Astrocyte (in vitro differentiated cells and primary cell): Measurements from ENCODE around the gene FHIT. TPM values are rescaled to one million over a fixed set of nuclear protein-coding genes. Genes with fewer than 3 reads are reported as not detected.

Experiments
- DNase-seq: peaks from one replicate; pipeline ENCODE4 v3.0.0-alpha.2; 2010; ENCODE audit warnings: low read depth
- FAIRE-seq: peaks from 2 replicates; lab custom pipeline; 2011; peaks lifted over from hg19 to GRCh38; lab: Jason Lieb, UNC
- H2AFZ ChIP-seq: 2 replicates; pipeline ENCODE4 v1.6.0; 2012; ENCODE audit warnings: low read depth, low read length, inconsistent platforms
- H3K27ac ChIP-seq: 2 replicates; pipeline ENCODE4 v1.5.1; 2011; ENCODE audit warnings: low read depth, low read length, inconsistent platforms
- H3K27me3 ChIP-seq: 2 replicates; pipeline ENCODE4 v1.6.0; 2011; ENCODE audit warnings: low read length, inconsistent platforms; ENCODE audit not compliant: insufficient read depth
- H3K36me3 ChIP-seq: 2 replicates; pipeline ENCODE4 v1.5.1; 2011; ENCODE audit warnings: low read length, inconsistent platforms; ENCODE audit not compliant: insufficient read depth
- H3K4me1 ChIP-seq: 2 replicates; pipeline ENCODE4 v1.5.1; 2011; ENCODE audit warnings: low read length, inconsistent platforms; ENCODE audit not compliant: insufficient read depth
- H3K4me2 ChIP-seq: 2 replicates; pipeline ENCODE4 v1.6.0; 2012; ENCODE audit warnings: low read length, inconsistent platforms
- H3K4me3 ChIP-seq: 2 replicates; pipeline ENCODE4 v1.5.1; 2011; ENCODE audit warnings: low read depth, mild to moderate bottlenecking, low read length, inconsistent platforms; ENCODE audit not compliant: insufficient read depth
- H3K79me2 ChIP-seq: 2 replicates; pipeline ENCODE4 v1.6.0; 2012; ENCODE audit warnings: mild to moderate bottlenecking, low read length, inconsistent platforms; ENCODE audit not compliant: insufficient read depth
- H3K9ac ChIP-seq: 2 replicates; pipeline ENCODE4 v1.6.0; 2012; ENCODE audit warnings: mild to moderate bottlenecking, low read length, inconsistent platforms
- H3K9me3 ChIP-seq: 2 replicates; pipeline ENCODE4 v1.5.1; 2012; ENCODE audit warnings: low read depth, mild to moderate bottlenecking, low read length, inconsistent platforms; ENCODE audit not compliant: insufficient read depth
- H4K20me1 ChIP-seq: 2 replicates; pipeline ENCODE4 v1.6.0; 2012; ENCODE audit warnings: low read length, inconsistent platforms; ENCODE audit not compliant: insufficient read depth
- H3K27ac Mint-ChIP-seq: one replicate; pipeline ENCODE4 v1.8.0; 2021; ENCODE audit warnings: mild to moderate bottlenecking, mixed read lengths; ENCODE audit not compliant: unreplicated experiment
- H3K27me3 Mint-ChIP-seq: one replicate; pipeline ENCODE4 v1.8.0; 2021; ENCODE audit warnings: low read depth, mixed read lengths; ENCODE audit not compliant: unreplicated experiment
- H3K36me3 Mint-ChIP-seq: one replicate; pipeline ENCODE4 v1.8.0; 2021; ENCODE audit warnings: low read depth, mixed read lengths; ENCODE audit not compliant: unreplicated experiment
- H3K4me1 Mint-ChIP-seq: one replicate; pipeline ENCODE4 v1.8.0; 2021; ENCODE audit warnings: low read depth, mixed read lengths; ENCODE audit not compliant: unreplicated experiment
- H3K4me3 Mint-ChIP-seq: one replicate; pipeline ENCODE4 v1.8.0; 2021; ENCODE audit warnings: mild to moderate bottlenecking, moderate library complexity, mixed read lengths; ENCODE audit not compliant: unreplicated experiment
- H3K9me3 Mint-ChIP-seq: one replicate; pipeline ENCODE4 v1.8.0; 2021; ENCODE audit warnings: mild to moderate bottlenecking, mixed read lengths; ENCODE audit not compliant: unreplicated experiment
- EZH2 ChIP-seq: IDR thresholded peaks from 2 replicates; pipeline ENCODE4 v1.6.1; 2012; ENCODE audit warnings: mild to moderate bottlenecking, low read length, inconsistent platforms; ENCODE audit not compliant: insufficient read depth
- total RNA-seq: library from RNA; stranded (reverse); gene quantifications from 2 replicates; pipeline ENCODE4 v1.2.1, GENCODE V29; 2021
- TF ChIP-seq, protein P1 (sequence below): IDR thresholded peaks from 2 replicates; pipeline ENCODE4 v1.5.1; 2011; ENCODE audit warnings: low read depth, mild to moderate bottlenecking, inconsistent platforms, low read length, moderate library complexity; ENCODE audit not compliant: insufficient read depth

FHIT gene
- total RNA-seq, 1 donor from 2014 or later: 6.7 TPM

DNA sequence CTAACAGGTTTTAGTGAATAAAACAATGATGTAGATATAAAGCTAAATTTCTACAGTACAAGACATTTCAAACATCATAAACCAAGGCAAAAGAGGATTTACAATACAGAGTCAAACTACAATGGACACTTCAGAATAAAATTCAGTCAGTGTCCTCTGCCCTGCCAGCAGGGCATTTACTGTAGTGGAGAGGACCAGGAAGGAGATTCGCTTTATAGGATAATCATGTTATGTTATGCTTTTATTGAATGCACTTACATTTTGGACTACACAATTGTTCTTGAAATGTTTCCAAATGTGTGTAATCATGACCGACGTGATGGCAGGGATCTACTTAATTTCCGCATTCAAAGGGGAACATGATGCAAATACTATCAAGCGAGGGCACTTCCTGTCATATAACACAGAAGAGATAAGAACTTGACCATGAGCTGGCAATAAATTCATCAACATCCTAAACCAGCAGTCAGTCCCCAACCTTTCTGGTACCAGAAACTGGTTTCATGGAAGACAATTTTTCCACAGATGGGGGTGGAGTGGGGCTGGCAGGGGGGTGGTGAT, 925.6 kb downstream of the FHIT start:
- DNase-seq (no peak), FAIRE-seq (no peak)
- Mint-ChIP-seq H3K9me3 (no peaks in the 10 kb centered on the region), H3K4me1 (peaks cover 2% of the 10 kb centered on the region), H3K4me3 (no peak overlapping the region), H3K27me3 (no peaks in the 10 kb centered on the region), H3K27ac (no peak overlapping the region), H3K36me3 (no peaks in the 10 kb centered on the region)
- no peak overlapping the region for H3K9ac ChIP-seq
- no peaks in the 10 kb centered on the region for H3K36me3 ChIP-seq
- no peak overlapping the region for H2AFZ ChIP-seq
- no peaks in the 10 kb centered on the region for H4K20me1 ChIP-seq
- H3K9me3 ChIP-seq: no peaks in the 10 kb centered on the region
- H3K27me3 ChIP-seq: no peaks in the 10 kb centered on the region
- H3K79me2 ChIP-seq: no peaks in the 10 kb centered on the region
- H3K4me2 ChIP-seq: no peak overlapping the region
- TF ChIP-seq EZH2: no peak
- TF ChIP-seq, protein P1, sequence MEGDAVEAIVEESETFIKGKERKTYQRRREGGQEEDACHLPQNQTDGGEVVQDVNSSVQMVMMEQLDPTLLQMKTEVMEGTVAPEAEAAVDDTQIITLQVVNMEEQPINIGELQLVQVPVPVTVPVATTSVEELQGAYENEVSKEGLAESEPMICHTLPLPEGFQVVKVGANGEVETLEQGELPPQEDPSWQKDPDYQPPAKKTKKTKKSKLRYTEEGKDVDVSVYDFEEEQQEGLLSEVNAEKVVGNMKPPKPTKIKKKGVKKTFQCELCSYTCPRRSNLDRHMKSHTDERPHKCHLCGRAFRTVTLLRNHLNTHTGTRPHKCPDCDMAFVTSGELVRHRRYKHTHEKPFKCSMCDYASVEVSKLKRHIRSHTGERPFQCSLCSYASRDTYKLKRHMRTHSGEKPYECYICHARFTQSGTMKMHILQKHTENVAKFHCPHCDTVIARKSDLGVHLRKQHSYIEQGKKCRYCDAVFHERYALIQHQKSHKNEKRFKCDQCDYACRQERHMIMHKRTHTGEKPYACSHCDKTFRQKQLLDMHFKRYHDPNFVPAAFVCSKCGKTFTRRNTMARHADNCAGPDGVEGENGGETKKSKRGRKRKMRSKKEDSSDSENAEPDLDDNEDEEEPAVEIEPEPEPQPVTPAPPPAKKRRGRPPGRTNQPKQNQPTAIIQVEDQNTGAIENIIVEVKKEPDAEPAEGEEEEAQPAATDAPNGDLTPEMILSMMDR: no peak
- no peak overlapping the region for H3K27ac ChIP-seq
- no peaks in the 10 kb centered on the region for H3K4me1 ChIP-seq
- no peak overlapping the region for H3K4me3 ChIP-seq

DNA sequence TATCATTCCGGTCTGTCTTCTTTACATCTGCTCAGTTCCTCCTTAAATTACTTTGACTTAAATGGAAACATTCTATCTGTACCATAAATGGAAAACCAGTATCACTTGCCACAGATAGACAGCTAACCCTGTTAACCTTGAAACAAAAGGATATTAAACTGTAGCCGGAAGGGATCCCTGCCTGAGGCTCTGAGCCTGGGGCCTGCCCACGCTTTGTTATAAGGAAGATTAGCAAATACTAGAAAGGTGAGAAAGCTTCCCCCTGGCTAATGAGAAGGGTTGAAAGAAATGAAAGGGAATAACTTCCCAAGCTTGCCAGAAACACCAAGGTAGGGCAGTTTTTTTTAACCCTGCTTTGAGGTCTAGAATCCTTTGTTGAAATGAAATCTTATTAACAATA, 927.6 kb downstream of the FHIT start:
- DNase-seq (no peak), FAIRE-seq (no peak)
- no peaks in the 10 kb centered on the region for H3K79me2 ChIP-seq
- H3K9ac ChIP-seq: no peak overlapping the region
- Mint-ChIP-seq H3K36me3 (no peaks in the 10 kb centered on the region), H3K4me3 (no peak overlapping the region), H3K4me1 (no peaks in the 10 kb centered on the region), H3K27ac (no peak overlapping the region), H3K27me3 (no peaks in the 10 kb centered on the region), H3K9me3 (no peaks in the 10 kb centered on the region)
- no peaks in the 10 kb centered on the region for H4K20me1 ChIP-seq
- H3K27me3 ChIP-seq: no peaks in the 10 kb centered on the region
- TF ChIP-seq, protein P1: no peak
- no peak for TF ChIP-seq EZH2
- no peaks in the 10 kb centered on the region for H3K36me3 ChIP-seq
- H3K27ac ChIP-seq: no peak overlapping the region
- H3K4me3 ChIP-seq: no peak overlapping the region
- no peaks in the 10 kb centered on the region for H3K9me3 ChIP-seq
- no peak overlapping the region for H3K4me2 ChIP-seq
- H2AFZ ChIP-seq: no peak overlapping the region
- H3K4me1 ChIP-seq: no peaks in the 10 kb centered on the region

DNA sequence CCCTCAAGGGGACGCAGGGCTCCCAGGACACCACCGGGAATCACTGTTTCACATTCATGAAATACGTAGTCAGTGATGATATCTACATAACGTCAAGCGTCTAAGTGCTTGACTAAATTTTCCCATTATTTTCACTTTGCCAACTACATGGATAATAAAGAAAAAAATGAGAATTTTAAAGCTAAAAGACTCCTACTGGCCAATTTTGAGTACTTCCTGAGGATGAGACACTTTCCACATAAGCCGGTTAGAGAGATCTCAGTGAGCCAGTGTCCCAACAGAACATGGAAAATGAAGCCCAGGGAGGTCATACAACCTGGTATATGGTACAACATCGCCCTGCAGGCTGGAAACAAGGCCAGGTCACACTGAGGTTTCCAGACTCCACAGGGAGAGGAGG, 928.1 kb downstream of the FHIT start:
- no peaks in the 10 kb centered on the region for H3K4me1 Mint-ChIP-seq
- no peaks in the 10 kb centered on the region for H3K27me3 Mint-ChIP-seq
- Histone ChIP-seq H4K20me1 (no peaks in the 10 kb centered on the region), H3K4me1 (no peaks in the 10 kb centered on the region), H3K4me3 (no peak overlapping the region), H3K27ac (no peak overlapping the region), H3K27me3 (no peaks in the 10 kb centered on the region), H3K4me2 (no peak overlapping the region), H3K9me3 (no peaks in the 10 kb centered on the region), H3K36me3 (no peaks in the 10 kb centered on the region), H2AFZ (no peak overlapping the region), H3K9ac (no peak overlapping the region), H3K79me2 (no peaks in the 10 kb centered on the region)
- TF ChIP-seq, protein P1: no peak
- no peak for TF ChIP-seq EZH2
- H3K36me3 Mint-ChIP-seq: no peaks in the 10 kb centered on the region
- FAIRE-seq (no peak), DNase-seq (no peak)
- no peak overlapping the region for H3K4me3 Mint-ChIP-seq
- H3K9me3 Mint-ChIP-seq: no peaks in the 10 kb centered on the region
- no peak overlapping the region for H3K27ac Mint-ChIP-seq
